PFSK-1 (cell line): ENCODE measurements around the gene TEPSIN.

Source experiments
- FOXP2 ChIP-seq: optimal IDR thresholded peaks from 2 replicates; pipeline ENCODE3; 2011; ENCODE audit warnings: borderline replicate concordance, control low read depth, inconsistent platforms; ENCODE audit not compliant: insufficient read depth; ENCODE audit errors: extremely low read length, extremely low read depth
- POLR2AphosphoS5 ChIP-seq: IDR thresholded peaks from 2 replicates; pipeline ENCODE4 v1.6.1; 2012; ENCODE audit warnings: low read depth, mild to moderate bottlenecking, control low read depth, low read length, moderate library complexity
- REST ChIP-seq, 2 experiments: IDR thresholded peaks; 2 replicates each; pipeline versions ENCODE4 v1.6.1 to v1.8.0; 2011 to 2012; ENCODE audit warnings: low read depth in 2 of 2, low read length in 2 of 2, control low read depth in 1 of 2, inconsistent platforms in 1 of 2, mild to moderate bottlenecking in 1 of 2, moderate library complexity in 1 of 2; ENCODE audit not compliant: insufficient read depth in 1 of 2
- SIN3A ChIP-seq: IDR thresholded peaks from 2 replicates; pipeline ENCODE4 v1.6.1; 2012; ENCODE audit warnings: mild to moderate bottlenecking, low read length, moderate library complexity, borderline replicate concordance; ENCODE audit not compliant: insufficient read depth
- TAF1 ChIP-seq: IDR thresholded peaks from 2 replicates; pipeline ENCODE4 v1.6.1; 2012; ENCODE audit warnings: low read length, control low read depth, borderline replicate concordance; ENCODE audit not compliant: insufficient read depth

The TEPSIN gene

GRCh38 chr17:81180836-81181810, 57.7 kb downstream of the TEPSIN start:
- TF ChIP-seq REST (IDR thresholded peaks at IDR 0.05; ENCODE audit: insufficient read depth in 1 of 2, low read depth in 2 of 2, low read length in 2 of 2) (no peak), SIN3A (no peak), TAF1 (no peak), POLR2AphosphoS5 (no peak), FOXP2 (no peak)

- TF ChIP-seq REST (IDR thresholded peaks at IDR 0.05; ENCODE audit: insufficient read depth in 1 of 2, low read depth in 2 of 2, low read length in 2 of 2) (no peak), SIN3A (no peak), FOXP2 (no peak), POLR2AphosphoS5 (no peak), TAF1 (no peak)
These were observed 59.0 kb downstream of the TEPSIN start for GRCh38 chr17:81179861-81180260.

GRCh38 chr17:81179220-81179619, 59.6 kb downstream of the TEPSIN start:
- TF ChIP-seq POLR2AphosphoS5 (no peak), SIN3A (no peak), TAF1 (no peak), FOXP2 (no peak), REST (IDR thresholded peaks at IDR 0.05; ENCODE audit: insufficient read depth in 1 of 2, low read depth in 2 of 2, low read length in 2 of 2) (no peak)
